Sigmoid colon (tissue), 4 donors: Measurements from ENCODE around the gene KCNJ4.

Experiments used
- EP300 ChIP-seq, 4 donors: sonication (generic); formaldehyde crosslinking; IDR thresholded peaks; one replicate each; pipeline ENCODE4 v1.6.1; 2017; ENCODE audit warnings: antibody characterized with exemption in 4 of 4
- TF ChIP-seq, protein P1 (sequence below), 4 experiments: fragments of 450-650 bp in 3 of 4; fragments of 200-600 bp in 1 of 4; IDR thresholded peaks; one replicate each; pipeline ENCODE4 v1.5.1; 2016 to 2019; ENCODE audit warnings: antibody characterized with exemption in 4 of 4, mild to moderate bottlenecking in 3 of 4, moderate library complexity in 2 of 4

DNA sequence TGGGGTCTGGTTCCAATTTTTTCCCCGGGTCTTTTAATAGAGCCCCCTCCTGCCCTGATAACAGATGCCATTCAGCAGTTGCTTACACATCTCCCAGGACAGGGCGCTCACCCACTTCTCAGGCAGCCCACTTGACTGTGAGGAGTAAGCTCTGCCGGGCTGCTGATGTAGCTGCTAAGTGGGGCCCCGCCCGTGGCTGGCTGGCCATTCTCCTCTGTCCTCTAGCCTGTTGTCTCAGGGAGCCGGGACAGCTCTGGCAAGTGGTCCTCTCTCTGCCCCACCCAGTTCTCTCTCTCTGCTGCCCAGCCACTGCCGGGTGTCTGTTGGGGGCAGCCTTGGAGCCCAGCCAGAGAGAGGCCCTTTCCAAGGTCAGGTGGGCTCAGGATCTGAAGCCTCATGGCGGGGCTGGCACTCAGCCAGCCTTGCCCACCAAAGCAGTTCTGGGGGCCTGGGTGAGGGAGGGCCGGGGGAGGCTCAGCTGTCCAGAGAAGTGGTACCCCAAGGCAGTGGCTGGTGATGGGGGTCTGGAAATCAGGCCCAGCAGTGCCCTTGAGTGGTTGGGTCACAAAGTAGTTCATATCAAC lies 8.9 kb downstream of the KCNJ4 start:
- no peak for TF ChIP-seq EP300 (IDR thresholded peaks at IDR 0.05)
- TF ChIP-seq, protein P1, sequence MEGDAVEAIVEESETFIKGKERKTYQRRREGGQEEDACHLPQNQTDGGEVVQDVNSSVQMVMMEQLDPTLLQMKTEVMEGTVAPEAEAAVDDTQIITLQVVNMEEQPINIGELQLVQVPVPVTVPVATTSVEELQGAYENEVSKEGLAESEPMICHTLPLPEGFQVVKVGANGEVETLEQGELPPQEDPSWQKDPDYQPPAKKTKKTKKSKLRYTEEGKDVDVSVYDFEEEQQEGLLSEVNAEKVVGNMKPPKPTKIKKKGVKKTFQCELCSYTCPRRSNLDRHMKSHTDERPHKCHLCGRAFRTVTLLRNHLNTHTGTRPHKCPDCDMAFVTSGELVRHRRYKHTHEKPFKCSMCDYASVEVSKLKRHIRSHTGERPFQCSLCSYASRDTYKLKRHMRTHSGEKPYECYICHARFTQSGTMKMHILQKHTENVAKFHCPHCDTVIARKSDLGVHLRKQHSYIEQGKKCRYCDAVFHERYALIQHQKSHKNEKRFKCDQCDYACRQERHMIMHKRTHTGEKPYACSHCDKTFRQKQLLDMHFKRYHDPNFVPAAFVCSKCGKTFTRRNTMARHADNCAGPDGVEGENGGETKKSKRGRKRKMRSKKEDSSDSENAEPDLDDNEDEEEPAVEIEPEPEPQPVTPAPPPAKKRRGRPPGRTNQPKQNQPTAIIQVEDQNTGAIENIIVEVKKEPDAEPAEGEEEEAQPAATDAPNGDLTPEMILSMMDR (IDR thresholded peaks at IDR 0.05): no peak
